Sigmoid colon (tissue), 4 donors: ENCODE results near the gene CLK4.

Experiments used
- POLR2A ChIP-seq, 2 donors: fragments of 450-650 bp; IDR thresholded peaks; one replicate each; pipeline ENCODE4 v1.6.1; 2016; ENCODE audit warnings: antibody characterized with exemption in 2 of 2, mild to moderate bottlenecking in 2 of 2, moderate library complexity in 2 of 2
- POLR2AphosphoS5 ChIP-seq, 4 donors: sonication (generic); formaldehyde crosslinking; IDR thresholded peaks; one replicate each; pipeline ENCODE4 v1.6.1; 2017; ENCODE audit warnings: antibody characterized with exemption in 4 of 4
- TF ChIP-seq, protein P1 (sequence below), 4 experiments: fragments of 450-650 bp in 3 of 4; fragments of 200-600 bp in 1 of 4; IDR thresholded peaks; one replicate each; pipeline ENCODE4 v1.5.1; 2016 to 2019; ENCODE audit warnings: antibody characterized with exemption in 4 of 4, mild to moderate bottlenecking in 3 of 4, moderate library complexity in 2 of 4

GRCh38 chr5:178590141-178590923 lies 36.5 kb downstream of the CLK4 start, which contains the start of gene COL23A1:
- TF ChIP-seq, protein P1, sequence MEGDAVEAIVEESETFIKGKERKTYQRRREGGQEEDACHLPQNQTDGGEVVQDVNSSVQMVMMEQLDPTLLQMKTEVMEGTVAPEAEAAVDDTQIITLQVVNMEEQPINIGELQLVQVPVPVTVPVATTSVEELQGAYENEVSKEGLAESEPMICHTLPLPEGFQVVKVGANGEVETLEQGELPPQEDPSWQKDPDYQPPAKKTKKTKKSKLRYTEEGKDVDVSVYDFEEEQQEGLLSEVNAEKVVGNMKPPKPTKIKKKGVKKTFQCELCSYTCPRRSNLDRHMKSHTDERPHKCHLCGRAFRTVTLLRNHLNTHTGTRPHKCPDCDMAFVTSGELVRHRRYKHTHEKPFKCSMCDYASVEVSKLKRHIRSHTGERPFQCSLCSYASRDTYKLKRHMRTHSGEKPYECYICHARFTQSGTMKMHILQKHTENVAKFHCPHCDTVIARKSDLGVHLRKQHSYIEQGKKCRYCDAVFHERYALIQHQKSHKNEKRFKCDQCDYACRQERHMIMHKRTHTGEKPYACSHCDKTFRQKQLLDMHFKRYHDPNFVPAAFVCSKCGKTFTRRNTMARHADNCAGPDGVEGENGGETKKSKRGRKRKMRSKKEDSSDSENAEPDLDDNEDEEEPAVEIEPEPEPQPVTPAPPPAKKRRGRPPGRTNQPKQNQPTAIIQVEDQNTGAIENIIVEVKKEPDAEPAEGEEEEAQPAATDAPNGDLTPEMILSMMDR (IDR thresholded peaks at IDR 0.05) = peak; percentile 27 to 64 (median 57)
- TF ChIP-seq POLR2AphosphoS5 (IDR thresholded peaks at IDR 0.05) = no peak
- no peak for TF ChIP-seq POLR2A (IDR thresholded peaks at IDR 0.05)
